ENCODE data around the gene THPO. TPM values are rescaled to one million over a fixed set of nuclear protein-coding genes. Genes with fewer than 3 reads are reported as not detected.
"Not testable (repeated sequence)": the region's sequence is repeated elsewhere in the genome, so short reads cannot be mapped to it uniquely, and the experiment has no call there.

THPO gene
- total RNA-seq, 1 donor from 2014 or later = 0.35 TPM

GRCh38 chr3:184341925-184342324, 36.1 kb downstream of the THPO start:
- peak; percentile 35 for DNase-seq (ENCODE audit: missing footprints)

GRCh38 chr3:184339451-184340135, 38.4 kb downstream of the THPO start:
- intact Hi-C loops (cut with DNase I) = loop anchor here (10.0 kb wide), 1 partner anchor 325 kb away; the partner anchor contains the start of gene ABCC5
- peak; percentile 62 for DNase-seq (ENCODE audit: missing footprints)
- not testable (repeated sequence) for ATAC-seq

More at GRCh38 chr3:184341925-184342324, 36.1 kb downstream of the THPO start:
- no peak for ATAC-seq
- intact Hi-C loops (cut with DNase I) = no loop called here

GRCh38 chr3:184339001-184339400, 39.0 kb downstream of the THPO start:
- ATAC-seq = no peak
- intact Hi-C loops (cut with DNase I) = loop anchor here (10.0 kb wide), 1 partner anchor 324 kb away; the partner anchor contains the start of gene ABCC5

GRCh38 chr3:184338511-184338945, 39.5 kb downstream of the THPO start:
- DNase-seq (ENCODE audit: missing footprints) = peak; percentile 87
- intact Hi-C loops (cut with DNase I) = loop anchor here (10.0 kb wide), 1 partner anchor 324 kb away; the partner anchor contains the start of gene ABCC5
- ATAC-seq = peak; percentile 41

More at GRCh38 chr3:184339001-184339400, 39.0 kb downstream of the THPO start:
- no peak for DNase-seq (ENCODE audit: missing footprints)

- peak; percentile 55 for DNase-seq (ENCODE audit: missing footprints)
- intact Hi-C loops (cut with DNase I) = loop anchor here (10.0 kb wide), 1 partner anchor 323 kb away; the partner anchor contains the start of gene ABCC5
- no peak for ATAC-seq
These were observed 40.0 kb downstream of the THPO start for GRCh38 chr3:184337981-184338380.

- intact Hi-C loops (cut with DNase I) = loop anchor here (10.0 kb wide), 1 partner anchor 323 kb away; the partner anchor contains the start of gene ABCC5
- ATAC-seq = peak; percentile 61
- DNase-seq (ENCODE audit: missing footprints) = peak; percentile 69
These were observed 40.6 kb downstream of the THPO start, which contains the start of gene FAM131A for GRCh38 chr3:184337399-184337714. Gene FAM131A, plus strand, starts transcription at chr3:184337600. Its CDS starts 31 bp downstream, at chr3:184337631.

GRCh38 chr3:184336547-184337398, 41.2 kb downstream of the THPO start:
- intact Hi-C loops (cut with DNase I) = loop anchor here (10.0 kb wide), 1 partner anchor 322 kb away; the partner anchor contains the start of gene ABCC5
- ATAC-seq (peak; percentile 47), DNase-seq (ENCODE audit: missing footprints) (peak; percentile 27)

- intact Hi-C loops (cut with DNase I) = loop anchor here (2.0 to 10.0 kb wide), 2 partner anchors 15 to 321 kb away; partner anchors contain the start of gene ABCC5
- ATAC-seq (peak; percentile 64), DNase-seq (ENCODE audit: missing footprints) (peak; percentile 95)
These were observed 42.1 kb downstream of the THPO start for GRCh38 chr3:184335661-184336546.

GRCh38 chr3:184335291-184335660, 42.7 kb downstream of the THPO start:
- ATAC-seq (no peak), DNase-seq (ENCODE audit: missing footprints) (no peak)
- intact Hi-C loops (cut with DNase I) = loop anchor here (2.0 to 10.0 kb wide), 2 partner anchors 14 to 320 kb away; partner anchors contain the start of gene ABCC5

GRCh38 chr3:184334470-184335158, 43.4 kb downstream of the THPO start:
- DNase-seq (ENCODE audit: missing footprints) (peak; percentile 33), ATAC-seq (no peak)
- intact Hi-C loops (cut with DNase I) = loop anchor here (2.0 to 10.0 kb wide), 2 partner anchors 14 to 320 kb away; partner anchors contain the start of gene ABCC5

GRCh38 chr3:184333700-184334099, 44.3 kb downstream of the THPO start:
- intact Hi-C loops (cut with DNase I) = loop anchor here (2.0 to 10.0 kb wide), 2 partner anchors 13 to 319 kb away; partner anchors contain the start of gene ABCC5
- DNase-seq (ENCODE audit: missing footprints) = peak; percentile 15
- no peak for ATAC-seq

GRCh38 chr3:184333190-184333589, 44.8 kb downstream of the THPO start:
- intact Hi-C loops (cut with DNase I) = loop anchor here (10.0 kb wide), 1 partner anchor 318 kb away; the partner anchor contains the start of gene ABCC5
- peak; percentile 13 for DNase-seq (ENCODE audit: missing footprints)
- ATAC-seq = no peak

GRCh38 chr3:184332370-184333090, 45.5 kb downstream of the THPO start:
- intact Hi-C loops (cut with DNase I) = loop anchor here (10.0 kb wide), 1 partner anchor 318 kb away; the partner anchor contains the start of gene ABCC5
- ATAC-seq (no peak), DNase-seq (ENCODE audit: missing footprints) (peak; percentile 27)

- intact Hi-C loops (cut with DNase I) = no loop called here
- DNase-seq (ENCODE audit: missing footprints) (no peak), ATAC-seq (no peak)
These were observed 49.5 kb downstream of the THPO start for GRCh38 chr3:184328516-184328915.

- intact Hi-C loops (cut with DNase I) = no loop called here
- no peak for DNase-seq (ENCODE audit: missing footprints)
- ATAC-seq = no peak
These were observed 50.8 kb downstream of the THPO start for GRCh38 chr3:184327171-184327570.

- intact Hi-C loops (cut with DNase I) = no loop called here
- DNase-seq (ENCODE audit: missing footprints) (no peak), ATAC-seq (no peak)
These were observed 52.2 kb downstream of the THPO start for GRCh38 chr3:184325715-184326369.
